Osteoblast (primary cell): Measurements from ENCODE around the gene LTBP1. TPM values are rescaled to one million over a fixed set of nuclear protein-coding genes. Genes with fewer than 3 reads are reported as not detected.

Experiments
- DNase-seq: peaks from one replicate; pipeline ENCODE4 v3.0.0; 2011; ENCODE audit warnings: low spot score, mixed read lengths; ENCODE audit not compliant: insufficient read length; ENCODE audit errors: missing footprints
- H2AFZ ChIP-seq: 2 replicates; pipeline ENCODE4 v1.6.0; 2011; ENCODE audit warnings: mild to moderate bottlenecking, low read length
- H3K27ac ChIP-seq: 2 replicates; pipeline ENCODE4 v1.5.1; 2011; ENCODE audit warnings: mild to moderate bottlenecking, low read depth, low read length, moderate library complexity
- H3K27me3 ChIP-seq: 2 replicates; pipeline ENCODE4 v1.6.0; 2012; ENCODE audit warnings: mild to moderate bottlenecking, control low read depth, inconsistent platforms, low read length, moderate library complexity; ENCODE audit not compliant: insufficient read depth
- H3K36me3 ChIP-seq: 2 replicates; pipeline ENCODE4 v1.5.1; 2011; ENCODE audit warnings: mild to moderate bottlenecking, low read length, control low read depth, moderate library complexity; ENCODE audit not compliant: insufficient read depth
- H3K4me1 ChIP-seq: 2 replicates; pipeline ENCODE4 v1.5.1; 2011; ENCODE audit warnings: mild to moderate bottlenecking, low read length, control low read depth, moderate library complexity; ENCODE audit not compliant: insufficient read depth
- H3K4me2 ChIP-seq: 2 replicates; pipeline ENCODE4 v1.6.0; 2011; ENCODE audit warnings: mild to moderate bottlenecking, low read length; ENCODE audit not compliant: insufficient read depth
- H3K4me3 ChIP-seq: fragments of 200-600 bp; sonication (generic); 3 replicates; pipeline ENCODE4 v1.5.1; 2012; ENCODE audit warnings: mild to moderate bottlenecking, low read length, inconsistent platforms; ENCODE audit not compliant: insufficient read depth
- H3K79me2 ChIP-seq: 2 replicates; pipeline ENCODE4 v1.6.0; 2012; ENCODE audit warnings: mild to moderate bottlenecking, low read length, control low read depth, inconsistent platforms; ENCODE audit not compliant: insufficient read depth
- H3K9me3 ChIP-seq: 2 replicates; pipeline ENCODE4 v1.5.1; 2011; ENCODE audit warnings: low read depth, low read length, control low read depth
- H4K20me1 ChIP-seq: 2 replicates; pipeline ENCODE4 v1.6.0; 2012; ENCODE audit warnings: mild to moderate bottlenecking, low read length, control low read depth; ENCODE audit not compliant: insufficient read depth
- CTCF ChIP-seq: IDR thresholded peaks from 2 replicates; pipeline ENCODE4 v1.5.1; 2011; ENCODE audit warnings: mild to moderate bottlenecking, low read depth, low read length, moderate library complexity; ENCODE audit errors: extremely low read depth
- total RNA-seq: library from RNA; depleted of rRNA; stranded (reverse); fragments of >200 nt; gene quantifications from 2 replicates; pipeline ENCODE4 v1.2.3, GENCODE V29; 2012

LTBP1 gene
- total RNA-seq, 1 donor, result 224 TPM

DNA sequence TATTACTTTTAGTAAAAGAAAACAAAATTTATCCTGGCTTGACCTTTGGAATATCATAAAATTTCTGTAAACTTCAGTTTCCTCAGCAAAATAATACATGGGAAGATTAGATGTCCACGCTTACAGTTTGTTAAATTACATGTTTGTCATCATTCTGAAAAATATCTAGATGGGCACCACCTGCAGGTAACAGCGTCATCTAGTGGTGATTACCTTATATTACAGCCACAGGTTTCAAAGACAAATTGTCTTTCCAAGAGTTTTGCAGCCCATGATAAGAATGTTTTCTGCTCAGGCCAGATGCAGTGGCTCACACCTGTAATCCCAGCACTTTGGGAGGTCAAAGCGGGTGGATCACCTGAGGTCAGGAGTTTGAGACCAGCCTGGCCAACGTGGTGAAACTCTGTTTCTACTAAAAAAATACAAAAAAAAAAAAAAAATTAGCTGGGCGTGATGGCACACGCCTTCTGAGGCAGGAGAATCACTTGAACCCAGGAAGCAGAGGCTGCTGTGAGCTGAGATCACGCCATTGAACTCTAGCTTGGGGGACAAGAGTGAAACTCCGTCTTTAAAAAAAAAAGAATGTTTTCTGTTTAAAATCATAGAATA, 433.4 kb downstream of the LTBP1 start:
- no peaks in the 10 kb centered on the region for H3K79me2 ChIP-seq
- H3K4me2 ChIP-seq, result no peak overlapping the region
- TF ChIP-seq CTCF, result peak; percentile 61
- H2AFZ ChIP-seq, result no peak overlapping the region
- H3K27ac ChIP-seq, result no peak overlapping the region
- no peaks in the 10 kb centered on the region for H4K20me1 ChIP-seq
- no peaks in the 10 kb centered on the region for H3K27me3 ChIP-seq
- H3K4me1 ChIP-seq, result peaks cover 16% of the 10 kb centered on the region
- H3K9me3 ChIP-seq, result no peaks in the 10 kb centered on the region
- H3K36me3 ChIP-seq, result peaks cover 12% of the 10 kb centered on the region
- no peak overlapping the region for H3K4me3 ChIP-seq
- no peak for DNase-seq

GRCh38 chr2:33380719-33381118, 434.0 kb downstream of the LTBP1 start:
- Histone ChIP-seq H3K4me1 (peaks cover 14% of the 10 kb centered on the region), H3K79me2 (no peaks in the 10 kb centered on the region), H4K20me1 (no peaks in the 10 kb centered on the region), H3K27me3 (no peaks in the 10 kb centered on the region), H3K4me2 (no peak overlapping the region), H3K4me3 (no peak overlapping the region), H3K27ac (no peak overlapping the region), H3K9me3 (no peaks in the 10 kb centered on the region), H2AFZ (no peak overlapping the region), H3K36me3 (peaks cover 12% of the 10 kb centered on the region)
- no peak for TF ChIP-seq CTCF
- no peak for DNase-seq

GRCh38 chr2:33381301-33381858, 434.6 kb downstream of the LTBP1 start:
- Histone ChIP-seq H3K4me1 (peaks cover 13% of the 10 kb centered on the region), H3K4me2 (no peak overlapping the region), H3K9me3 (no peaks in the 10 kb centered on the region), H3K4me3 (no peak overlapping the region), H4K20me1 (no peaks in the 10 kb centered on the region), H3K36me3 (peaks cover 18% of the 10 kb centered on the region), H3K27me3 (no peaks in the 10 kb centered on the region), H3K27ac (no peak overlapping the region), H3K79me2 (no peaks in the 10 kb centered on the region), H2AFZ (no peak overlapping the region)
- no peak for DNase-seq
- TF ChIP-seq CTCF, result no peak

DNA sequence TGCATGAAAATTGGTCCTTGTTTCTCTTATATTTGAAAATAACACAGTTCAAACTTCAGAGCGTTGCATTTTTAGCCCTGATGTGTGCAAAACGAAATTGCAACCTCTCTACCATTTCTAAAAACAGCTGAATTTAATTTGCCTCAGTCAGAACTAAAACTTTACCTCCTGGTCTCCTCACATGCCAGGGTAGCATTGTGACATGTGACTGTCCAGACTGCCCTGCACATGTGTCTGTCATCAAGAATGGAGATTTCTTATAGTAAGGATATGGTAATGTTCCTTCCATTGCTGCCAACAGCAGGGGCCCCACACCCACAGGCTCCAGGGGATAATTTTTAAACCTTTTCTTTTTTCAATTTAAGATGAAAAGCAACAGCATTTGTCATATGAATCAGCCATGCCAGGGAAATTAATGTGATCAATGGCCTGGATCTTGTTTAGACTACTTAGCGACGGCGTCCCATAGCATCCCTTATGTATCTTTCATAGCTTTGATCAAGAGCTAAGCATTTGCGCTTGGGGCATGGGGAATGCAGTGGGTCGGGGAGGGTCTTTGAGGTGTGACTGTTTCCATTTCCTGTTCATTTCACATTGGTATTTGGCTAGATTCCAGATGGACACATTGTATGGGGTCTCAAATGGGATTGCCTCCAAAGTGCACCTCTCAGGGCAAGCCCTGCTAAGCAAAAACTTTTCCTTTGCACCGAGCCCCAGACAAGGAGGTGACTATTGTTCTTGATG, 437.3 kb downstream of the LTBP1 start:
- no peaks in the 10 kb centered on the region for H3K79me2 ChIP-seq
- H3K27ac ChIP-seq, result no peak overlapping the region
- no peaks in the 10 kb centered on the region for H4K20me1 ChIP-seq
- H3K4me1 ChIP-seq, result no peaks in the 10 kb centered on the region
- no peak for TF ChIP-seq CTCF
- no peaks in the 10 kb centered on the region for H3K9me3 ChIP-seq
- H3K4me3 ChIP-seq, result no peak overlapping the region
- H3K36me3 ChIP-seq, result peaks cover 21% of the 10 kb centered on the region
- DNase-seq, result no peak
- H3K27me3 ChIP-seq, result no peaks in the 10 kb centered on the region
- no peak overlapping the region for H2AFZ ChIP-seq
- H3K4me2 ChIP-seq, result no peak overlapping the region
